Endodermal cell (in vitro differentiated cells): ENCODE data around the gene PTPRN2. TPM values are rescaled to one million over a fixed set of nuclear protein-coding genes. Genes with fewer than 3 reads are reported as not detected.

Experiments used
- DNase-seq: peaks from one replicate; pipeline ENCODE4 v3.0.0-alpha.2; 2017
- H3K27ac ChIP-seq: 2 replicates; pipeline ENCODE4 v1.5.1; 2013; ENCODE audit warnings: mild to moderate bottlenecking, low read depth, low read length, moderate library complexity
- H3K27me3 ChIP-seq: 2 replicates; pipeline ENCODE4 v1.6.1; 2013; ENCODE audit warnings: mild to moderate bottlenecking, low read length, moderate library complexity; ENCODE audit not compliant: insufficient read depth, control insufficient read depth, poor library complexity, severe bottlenecking
- H3K36me3 ChIP-seq: 2 replicates; pipeline ENCODE4 v1.7.0; 2013; ENCODE audit warnings: mild to moderate bottlenecking, low read length, moderate library complexity; ENCODE audit not compliant: control insufficient read depth, insufficient read depth
- H3K4me1 ChIP-seq: one replicate; pipeline ENCODE4 v1.7.0; 2013; ENCODE audit warnings: low read length; ENCODE audit not compliant: control insufficient read depth, insufficient read depth
- H3K4me3 ChIP-seq: 2 replicates; pipeline ENCODE4 v1.5.1; 2013; ENCODE audit warnings: mild to moderate bottlenecking, low read length, moderate library complexity
- H3K9ac ChIP-seq: 2 replicates; pipeline ENCODE4 v1.6.1; 2013; ENCODE audit warnings: mild to moderate bottlenecking, low read length, moderate library complexity; ENCODE audit not compliant: poor library complexity, severe bottlenecking; ENCODE audit errors: extremely low read depth
- H3K9me3 ChIP-seq: 2 replicates; pipeline ENCODE4 v1.6.1; 2013; ENCODE audit warnings: mild to moderate bottlenecking, low read length, moderate library complexity; ENCODE audit not compliant: control insufficient read depth
- H3K27ac Mint-ChIP-seq: 2 replicates; pipeline ENCODE4 v1.8.0; 2020; ENCODE audit warnings: mixed read lengths
- H3K27me3 Mint-ChIP-seq: 2 replicates; pipeline ENCODE4 v1.8.0; 2021; ENCODE audit warnings: mild to moderate bottlenecking, mixed read lengths; ENCODE audit not compliant: insufficient read depth
- H3K36me3 Mint-ChIP-seq: 2 replicates; pipeline ENCODE4 v1.8.0; 2020; ENCODE audit warnings: low read depth, mixed read lengths
- H3K4me1 Mint-ChIP-seq: 2 replicates; pipeline ENCODE4 v1.8.0; 2020; ENCODE audit warnings: mixed read lengths
- H3K4me3 Mint-ChIP-seq: 2 replicates; pipeline ENCODE4 v1.8.0; 2020; ENCODE audit warnings: mild to moderate bottlenecking, moderate library complexity, mixed read lengths
- H3K9me3 Mint-ChIP-seq: 2 replicates; pipeline ENCODE4 v1.8.0; 2020; ENCODE audit warnings: mild to moderate bottlenecking, mixed read lengths
- WGBS, 2 experiments: methylation state at CpG; one replicate each; pipeline versions ENCODE4 v1.1.5 to v1.1.7; 2013; ENCODE audit warnings: missing lambda C conversion rate in 2 of 2, mixed read lengths in 1 of 2; ENCODE audit not compliant: insufficient coverage in 1 of 2, insufficient read length in 1 of 2; 5-methylcytosine and 5-hydroxymethylcytosine counted together
- total RNA-seq, 2 donors: library from RNA; stranded (reverse); fragmentation: NEBNext Ultra II Directional in 1 of 2; extraction: Animal tissue kit (Norgen Biotek cat#: 25700) in 1 of 2; gene quantifications; 2 replicates in 1 of 2; 3 replicates in 1 of 2; pipeline ENCODE4 v1.2.1, GENCODE V29; 2021
- TF ChIP-seq, protein P1 (sequence below): fragments of 200-600 bp; sonication (generic); conservative IDR thresholded peaks from 2 replicates; pipeline ENCODE4 v1.5.0; 2021; ENCODE audit warnings: antibody characterized with exemption, mild to moderate bottlenecking

The PTPRN2 gene
- total RNA-seq, 2 donors from 2014 or later, result 0.69 to 1.2 TPM

DNA sequence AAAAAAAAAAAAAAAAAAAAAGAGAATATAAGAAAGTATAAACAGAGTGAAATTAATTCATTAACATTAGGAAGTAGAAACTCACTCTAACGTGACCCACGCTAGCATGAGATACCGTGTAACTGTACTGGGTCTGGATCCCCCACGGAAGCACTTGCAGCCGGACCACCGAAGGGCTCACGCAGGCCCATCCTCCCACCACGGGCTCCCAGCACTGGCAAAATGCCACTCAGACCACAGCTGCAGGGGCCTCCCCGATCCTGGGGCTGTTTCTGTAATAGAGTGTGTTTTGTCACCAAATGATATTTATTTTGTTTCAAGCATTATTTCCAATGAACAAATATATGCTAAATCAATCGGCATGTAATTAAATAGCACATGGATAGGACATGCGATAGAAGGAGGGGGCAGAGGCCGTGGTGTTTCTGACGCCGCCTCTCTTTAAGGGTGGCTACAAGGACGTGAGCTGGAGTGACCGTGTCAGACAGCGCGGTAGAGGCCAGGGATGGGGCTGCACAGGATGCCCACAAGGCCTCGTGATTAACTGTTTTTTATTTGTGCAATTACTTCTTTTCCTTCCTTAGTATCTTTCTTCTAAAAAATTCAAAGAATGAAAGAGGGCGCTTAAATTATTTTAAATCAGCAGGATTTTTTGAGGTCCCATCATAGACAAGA lies 568.5 kb downstream of the PTPRN2 start:
- Mint-ChIP-seq H3K4me1 (no peaks in the 10 kb centered on the region), H3K27ac (no peak overlapping the region), H3K4me3 (no peak overlapping the region), H3K27me3 (peaks cover 1% of the 10 kb centered on the region), H3K36me3 (no peaks in the 10 kb centered on the region), H3K9me3 (no peaks in the 10 kb centered on the region)
- H3K4me1 ChIP-seq, result no peaks in the 10 kb centered on the region
- no peak overlapping the region for H3K9ac ChIP-seq
- H3K36me3 ChIP-seq, result no peaks in the 10 kb centered on the region
- no peak overlapping the region for H3K4me3 ChIP-seq
- H3K27me3 ChIP-seq, result no peaks in the 10 kb centered on the region
- 84 to 88% methylated on average over 14 to 20 of the region's 20 CpGs for WGBS, 2 experiments
- TF ChIP-seq, protein P1, sequence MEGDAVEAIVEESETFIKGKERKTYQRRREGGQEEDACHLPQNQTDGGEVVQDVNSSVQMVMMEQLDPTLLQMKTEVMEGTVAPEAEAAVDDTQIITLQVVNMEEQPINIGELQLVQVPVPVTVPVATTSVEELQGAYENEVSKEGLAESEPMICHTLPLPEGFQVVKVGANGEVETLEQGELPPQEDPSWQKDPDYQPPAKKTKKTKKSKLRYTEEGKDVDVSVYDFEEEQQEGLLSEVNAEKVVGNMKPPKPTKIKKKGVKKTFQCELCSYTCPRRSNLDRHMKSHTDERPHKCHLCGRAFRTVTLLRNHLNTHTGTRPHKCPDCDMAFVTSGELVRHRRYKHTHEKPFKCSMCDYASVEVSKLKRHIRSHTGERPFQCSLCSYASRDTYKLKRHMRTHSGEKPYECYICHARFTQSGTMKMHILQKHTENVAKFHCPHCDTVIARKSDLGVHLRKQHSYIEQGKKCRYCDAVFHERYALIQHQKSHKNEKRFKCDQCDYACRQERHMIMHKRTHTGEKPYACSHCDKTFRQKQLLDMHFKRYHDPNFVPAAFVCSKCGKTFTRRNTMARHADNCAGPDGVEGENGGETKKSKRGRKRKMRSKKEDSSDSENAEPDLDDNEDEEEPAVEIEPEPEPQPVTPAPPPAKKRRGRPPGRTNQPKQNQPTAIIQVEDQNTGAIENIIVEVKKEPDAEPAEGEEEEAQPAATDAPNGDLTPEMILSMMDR, result no peak
- H3K27ac ChIP-seq, result no peak overlapping the region
- peak; percentile 17 for DNase-seq
- H3K9me3 ChIP-seq, result peaks cover 92% of the 10 kb centered on the region

DNA sequence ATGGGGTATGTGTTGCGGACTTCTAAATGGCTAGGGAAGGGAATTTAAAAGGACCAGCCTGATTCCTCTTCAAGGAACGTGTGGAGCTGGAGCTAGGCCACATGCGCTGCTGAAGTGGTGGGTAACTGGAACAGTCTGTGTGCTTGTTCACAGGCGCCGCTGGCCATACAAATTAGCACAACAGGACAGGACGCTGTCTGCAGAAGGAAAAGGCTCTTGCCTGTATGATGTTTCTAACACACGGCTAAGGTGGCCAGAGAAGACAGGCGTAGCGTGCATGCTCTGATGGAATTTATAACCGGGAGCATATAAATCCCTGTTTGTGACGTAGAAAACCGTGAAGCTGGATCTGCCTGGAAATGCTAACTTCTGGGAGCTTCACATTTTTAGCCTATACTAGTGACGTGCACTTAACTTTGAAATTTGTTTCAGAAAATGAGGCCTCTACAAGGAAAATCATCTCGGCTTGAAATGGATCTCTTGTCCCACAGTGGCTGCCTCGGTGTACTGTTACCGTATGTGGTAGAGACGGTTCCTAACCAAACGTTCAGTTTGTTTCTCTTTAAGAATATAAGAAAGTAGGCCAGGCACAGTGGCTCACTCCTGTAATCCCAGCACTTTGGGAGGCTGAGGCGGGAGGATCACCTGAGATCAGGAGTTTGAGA lies 569.4 kb downstream of the PTPRN2 start:
- H3K27me3 ChIP-seq, result no peaks in the 10 kb centered on the region
- WGBS, 2 experiments, result 86% methylated on average over 18 to 19 of the region's 19 CpGs
- peak; percentile 35 for DNase-seq
- Mint-ChIP-seq H3K27ac (no peak overlapping the region), H3K36me3 (no peaks in the 10 kb centered on the region), H3K4me3 (no peak overlapping the region), H3K4me1 (no peaks in the 10 kb centered on the region), H3K27me3 (peaks cover 1% of the 10 kb centered on the region), H3K9me3 (no peaks in the 10 kb centered on the region)
- H3K9me3 ChIP-seq, result peaks cover 88% of the 10 kb centered on the region
- no peak overlapping the region for H3K9ac ChIP-seq
- H3K36me3 ChIP-seq, result no peaks in the 10 kb centered on the region
- TF ChIP-seq, protein P1, result no peak
- no peaks in the 10 kb centered on the region for H3K4me1 ChIP-seq
- no peak overlapping the region for H3K27ac ChIP-seq
- no peak overlapping the region for H3K4me3 ChIP-seq

DNA sequence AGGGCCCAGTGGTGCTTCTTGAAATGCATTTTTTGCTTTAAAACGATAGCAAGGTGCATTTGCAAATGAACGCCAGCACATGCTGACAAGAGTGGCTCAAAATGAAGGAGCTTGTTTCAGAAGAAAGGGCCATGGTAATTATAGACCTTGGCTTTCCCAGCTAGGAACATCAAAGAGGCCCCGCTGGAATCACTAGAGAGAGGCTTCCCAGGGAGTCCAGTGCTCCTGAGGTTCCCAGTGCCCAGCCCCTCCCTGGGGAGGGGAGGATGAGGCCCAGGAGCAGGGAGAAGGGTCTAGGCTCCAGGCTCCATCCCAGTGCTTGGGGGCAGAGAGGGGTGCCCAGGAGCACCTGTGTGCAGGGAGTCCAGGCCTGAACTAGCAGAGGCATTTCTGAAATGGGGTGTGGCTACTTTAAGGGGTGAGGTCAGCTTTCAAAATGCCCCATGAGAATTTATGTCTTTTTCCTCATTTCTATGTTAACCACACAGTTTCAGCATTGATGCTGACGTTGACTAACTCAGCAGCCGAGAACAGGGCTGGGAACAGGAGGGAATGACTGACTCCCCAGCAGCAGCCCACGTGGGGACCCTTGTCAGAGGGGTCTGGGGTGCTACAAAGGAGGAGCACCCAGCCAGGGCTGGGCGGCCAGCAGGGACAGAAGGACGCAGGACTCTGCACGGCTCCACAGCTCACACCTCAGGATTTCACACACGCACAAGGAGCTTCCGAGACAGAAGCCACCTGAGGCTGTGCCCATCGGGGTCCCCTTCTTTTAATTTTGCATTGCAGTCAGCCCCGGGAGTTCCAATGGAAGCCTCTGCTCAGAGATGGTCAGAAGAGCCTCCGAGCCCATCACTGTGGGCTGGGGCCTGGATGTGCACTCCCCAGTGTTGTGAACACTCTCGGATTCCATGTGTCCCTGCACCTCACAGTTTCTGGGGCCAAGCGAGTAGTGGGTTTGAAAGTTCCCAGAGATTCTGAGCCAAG lies 570.2 kb downstream of the PTPRN2 start:
- Histone ChIP-seq H3K4me1 (no peaks in the 10 kb centered on the region), H3K4me3 (no peak overlapping the region), H3K27me3 (no peaks in the 10 kb centered on the region), H3K27ac (no peak overlapping the region), H3K9ac (no peak overlapping the region), H3K36me3 (no peaks in the 10 kb centered on the region), H3K9me3 (peaks cover 89% of the 10 kb centered on the region)
- H3K4me1 Mint-ChIP-seq, result no peaks in the 10 kb centered on the region
- H3K27me3 Mint-ChIP-seq, result peaks cover 1% of the 10 kb centered on the region
- peak; percentile 49 for DNase-seq
- no peaks in the 10 kb centered on the region for H3K36me3 Mint-ChIP-seq
- H3K27ac Mint-ChIP-seq, result no peak overlapping the region
- 79 to 87% methylated on average over 12 to 16 of the region's 16 CpGs for WGBS, 2 experiments
- TF ChIP-seq, protein P1, result no peak
- H3K4me3 Mint-ChIP-seq, result no peak overlapping the region
- no peaks in the 10 kb centered on the region for H3K9me3 Mint-ChIP-seq
